ENCODE measurements around the gene VPS35L.
A peak's percentile ranks its signal among the peaks of the same experiment; 100 is the strongest.

VPS35L gene

GRCh38 chr16:19555186-19555937 is at the start of gene VPS35L:
Gene VPS35L, plus strand, starts transcription at chr16:19555703. Its CDS starts 27 bp downstream, at chr16:19555730.
- H3K4me1 ChIP-seq (ENCODE audit: control insufficient read depth, insufficient read depth, low read length), result no peaks in the 10 kb centered on the region
- H3K36me3 ChIP-seq (ENCODE audit: control insufficient read depth, insufficient read depth, low read length), result no peaks in the 10 kb centered on the region
- H3K27me3 ChIP-seq (ENCODE audit: control insufficient read depth, insufficient read depth, low read length), result no peaks in the 10 kb centered on the region
- peak within 1 kb of the TSS; percentile 88 for H3K27ac ChIP-seq (ENCODE audit: low read depth, low read length)
- peak within 1 kb of the TSS; percentile 85 for H3K9ac ChIP-seq (ENCODE audit: low read length)
- peak within 1 kb of the TSS; percentile 84 for H3K4me3 ChIP-seq (ENCODE audit: low read length)

GRCh38 chr16:19506965-19507364 is 48.5 kb upstream of the VPS35L start:
- H3K27ac ChIP-seq (ENCODE audit: low read depth, low read length), result no peak overlapping the region
- no peaks in the 10 kb centered on the region for H3K4me1 ChIP-seq (ENCODE audit: control insufficient read depth, insufficient read depth, low read length)
- peaks cover 18% of the 10 kb centered on the region for H3K36me3 ChIP-seq (ENCODE audit: control insufficient read depth, insufficient read depth, low read length)
- no peaks in the 10 kb centered on the region for H3K27me3 ChIP-seq (ENCODE audit: control insufficient read depth, insufficient read depth, low read length)
- no peak overlapping the region for H3K9ac ChIP-seq (ENCODE audit: low read length)
- H3K4me3 ChIP-seq (ENCODE audit: low read length), result no peak overlapping the region

GRCh38 chr16:19507867-19508266 is 47.6 kb upstream of the VPS35L start:
- H3K27ac ChIP-seq (ENCODE audit: low read depth, low read length), result no peak overlapping the region
- H3K4me3 ChIP-seq (ENCODE audit: low read length), result no peak overlapping the region
- H3K4me1 ChIP-seq (ENCODE audit: control insufficient read depth, insufficient read depth, low read length), result no peaks in the 10 kb centered on the region
- H3K36me3 ChIP-seq (ENCODE audit: control insufficient read depth, insufficient read depth, low read length), result peaks cover 18% of the 10 kb centered on the region
- H3K9ac ChIP-seq (ENCODE audit: low read length), result no peak overlapping the region
- no peaks in the 10 kb centered on the region for H3K27me3 ChIP-seq (ENCODE audit: control insufficient read depth, insufficient read depth, low read length)

- Histone ChIP-seq H3K9ac (ENCODE audit: low read length) (no peak overlapping the region), H3K4me3 (ENCODE audit: low read length) (no peak overlapping the region), H3K36me3 (ENCODE audit: control insufficient read depth, insufficient read depth, low read length) (peaks cover 8% of the 10 kb centered on the region), H3K4me1 (ENCODE audit: control insufficient read depth, insufficient read depth, low read length) (no peaks in the 10 kb centered on the region), H3K27ac (ENCODE audit: low read depth, low read length) (no peak overlapping the region), H3K27me3 (ENCODE audit: control insufficient read depth, insufficient read depth, low read length) (no peaks in the 10 kb centered on the region)
Measured at GRCh38 chr16:19512297-19512696, 43.2 kb upstream of the VPS35L start.

- H3K9ac ChIP-seq (ENCODE audit: low read length), result no peak overlapping the region
- H3K36me3 ChIP-seq (ENCODE audit: control insufficient read depth, insufficient read depth, low read length), result peaks cover 8% of the 10 kb centered on the region
Measured at GRCh38 chr16:19513377-19514053, 42.0 kb upstream of the VPS35L start.

GRCh38 chr16:19515757-19516156 is 39.7 kb upstream of the VPS35L start:
- Histone ChIP-seq H3K27ac (ENCODE audit: low read depth, low read length) (no peak overlapping the region), H3K27me3 (ENCODE audit: control insufficient read depth, insufficient read depth, low read length) (no peaks in the 10 kb centered on the region), H3K4me1 (ENCODE audit: control insufficient read depth, insufficient read depth, low read length) (peaks cover 2% of the 10 kb centered on the region), H3K4me3 (ENCODE audit: low read length) (no peak overlapping the region), H3K36me3 (ENCODE audit: control insufficient read depth, insufficient read depth, low read length) (peaks cover 6% of the 10 kb centered on the region), H3K9ac (ENCODE audit: low read length) (no peak overlapping the region)

More at GRCh38 chr16:19513377-19514053, 42.0 kb upstream of the VPS35L start:
- no peak overlapping the region for H3K4me3 ChIP-seq (ENCODE audit: low read length)
- H3K27ac ChIP-seq (ENCODE audit: low read depth, low read length), result no peak overlapping the region
- no peaks in the 10 kb centered on the region for H3K27me3 ChIP-seq (ENCODE audit: control insufficient read depth, insufficient read depth, low read length)
- no peaks in the 10 kb centered on the region for H3K4me1 ChIP-seq (ENCODE audit: control insufficient read depth, insufficient read depth, low read length)

GRCh38 chr16:19517424-19518089 is 37.9 kb upstream of the VPS35L start:
- Histone ChIP-seq H3K4me1 (ENCODE audit: control insufficient read depth, insufficient read depth, low read length) (peaks cover 3% of the 10 kb centered on the region), H3K4me3 (ENCODE audit: low read length) (no peak overlapping the region), H3K9ac (ENCODE audit: low read length) (no peak overlapping the region)

GRCh38 chr16:19518388-19518787 is 37.1 kb upstream of the VPS35L start:
- Histone ChIP-seq H3K36me3 (ENCODE audit: control insufficient read depth, insufficient read depth, low read length) (peaks cover 3% of the 10 kb centered on the region), H3K4me3 (ENCODE audit: low read length) (no peak overlapping the region), H3K9ac (ENCODE audit: low read length) (no peak overlapping the region), H3K4me1 (ENCODE audit: control insufficient read depth, insufficient read depth, low read length) (peaks cover 3% of the 10 kb centered on the region), H3K27me3 (ENCODE audit: control insufficient read depth, insufficient read depth, low read length) (no peaks in the 10 kb centered on the region), H3K27ac (ENCODE audit: low read depth, low read length) (no peak overlapping the region)

More at GRCh38 chr16:19517424-19518089, 37.9 kb upstream of the VPS35L start:
- Histone ChIP-seq H3K27me3 (ENCODE audit: control insufficient read depth, insufficient read depth, low read length) (no peaks in the 10 kb centered on the region), H3K27ac (ENCODE audit: low read depth, low read length) (no peak overlapping the region), H3K36me3 (ENCODE audit: control insufficient read depth, insufficient read depth, low read length) (peaks cover 3% of the 10 kb centered on the region)

GRCh38 chr16:19520861-19521331 is 34.6 kb upstream of the VPS35L start:
- Histone ChIP-seq H3K4me1 (ENCODE audit: control insufficient read depth, insufficient read depth, low read length) (peaks cover 3% of the 10 kb centered on the region), H3K36me3 (ENCODE audit: control insufficient read depth, insufficient read depth, low read length) (no peaks in the 10 kb centered on the region), H3K27ac (ENCODE audit: low read depth, low read length) (peak overlapping the region; percentile 84), H3K4me3 (ENCODE audit: low read length) (peak overlapping the region; percentile 97), H3K9ac (ENCODE audit: low read length) (peak overlapping the region; percentile 90), H3K27me3 (ENCODE audit: control insufficient read depth, insufficient read depth, low read length) (no peaks in the 10 kb centered on the region)

- Histone ChIP-seq H3K9ac (ENCODE audit: low read length) (peak within 1 kb of the TSS; percentile 90), H3K4me1 (ENCODE audit: control insufficient read depth, insufficient read depth, low read length) (peaks cover 3% of the 10 kb centered on the region), H3K27me3 (ENCODE audit: control insufficient read depth, insufficient read depth, low read length) (no peaks in the 10 kb centered on the region), H3K36me3 (ENCODE audit: control insufficient read depth, insufficient read depth, low read length) (no peaks in the 10 kb centered on the region), H3K27ac (ENCODE audit: low read depth, low read length) (peak within 1 kb of the TSS; percentile 84), H3K4me3 (ENCODE audit: low read length) (peak within 1 kb of the TSS; percentile 97)
Measured at GRCh38 chr16:19521471-19522396, 33.8 kb upstream of the VPS35L start, which contains the start of gene GDE1. Gene GDE1, minus strand, starts transcription at chr16:19522098. Its CDS starts 134 bp downstream, at chr16:19521964.

GRCh38 chr16:19522397-19522732 is 33.1 kb upstream of the VPS35L start:
- Histone ChIP-seq H3K4me1 (ENCODE audit: control insufficient read depth, insufficient read depth, low read length) (peaks cover 3% of the 10 kb centered on the region), H3K9ac (ENCODE audit: low read length) (no peak overlapping the region), H3K36me3 (ENCODE audit: control insufficient read depth, insufficient read depth, low read length) (no peaks in the 10 kb centered on the region), H3K27ac (ENCODE audit: low read depth, low read length) (peak overlapping the region; percentile 84), H3K4me3 (ENCODE audit: low read length) (no peak overlapping the region), H3K27me3 (ENCODE audit: control insufficient read depth, insufficient read depth, low read length) (no peaks in the 10 kb centered on the region)
